ENCODE measurements around the gene CDH4. TPM values are rescaled to one million over a fixed set of nuclear protein-coding genes. Genes with fewer than 3 reads are reported as not detected.

CDH4 gene
- total and polyA plus RNA-seq, 9 of the 15 experiments (the other 6 are each of a cell fraction or from before 2014, with no cell fraction given), result 0.04 TPM; not detected in 8

GRCh38 chr20:61791995-61792394, 539.9 kb downstream of the CDH4 start:
- ChIA-PET POLR2A (no interaction called here), CTCF (ENCODE audit: low intra/inter-chr PET ratio) (no interaction called here)
- Histone ChIP-seq H3K4me3 (no peak overlapping the region), H3K9me3 (replicated peaks; ENCODE audit: control insufficient read depth, insufficient read depth, low read depth, low read length) (no peaks in the 10 kb centered on the region), H3K4me2 (ENCODE audit: insufficient read depth, low read length) (no peak overlapping the region), H3K27ac (ENCODE audit: extremely low read depth, low read depth, low read length) (no peak overlapping the region), H3K9me1 (ENCODE audit: control insufficient read depth, insufficient read depth, low read length) (no peaks in the 10 kb centered on the region), H3K27me3 (ENCODE audit: control insufficient read depth in 2 of 2, insufficient read depth in 2 of 2, low read length in 2 of 2) (no peaks in the 10 kb centered on the region), H3K9ac (ENCODE audit: insufficient read depth in 1 of 2, low read depth in 2 of 2, low read length in 2 of 2) (no peak overlapping the region; a peak in 1 of 4 replicates), H3K4me1 (replicated peaks in 1 of 2; ENCODE audit: control insufficient read depth in 2 of 2, insufficient read depth in 2 of 2, low read length in 2 of 2) (no peaks in the 10 kb centered on the region), H4K20me1 (replicated peaks; ENCODE audit: control insufficient read depth, insufficient read depth, low read length) (0 out of 2 replicates have a peak, but pooled peaks cover 3% of the 10 kb centered on the region), H3K79me2 (ENCODE audit: control insufficient read depth, insufficient read depth, low read length) (no peaks in the 10 kb centered on the region), H2AFZ (ENCODE audit: low read depth, low read length) (no peak overlapping the region), H3K36me3 (ENCODE audit: control insufficient read depth, insufficient read depth, low read length) (no peaks in the 10 kb centered on the region)
- intact Hi-C loops (cut with micrococcal nuclease) (no loop called here), in situ Hi-C loops (cut with MboI) (no loop called here)
- TF ChIP-seq ZNF77 (CRISPR knock-in tag; IDR thresholded peaks at IDR 0.05), result no peak
- TF ChIP-seq ATF2 (CRISPR knock-in tag; IDR thresholded peaks at IDR 0.05), result no peak
- TF ChIP-seq FOS (IDR thresholded peaks at IDR 0.05; ENCODE audit: extremely low read depth, insufficient read length), result no peak
- TF ChIP-seq ZNF232 (CRISPR knock-in tag; IDR thresholded peaks at IDR 0.05), result no peak
- TF ChIP-seq SNAPC5 (CRISPR knock-in tag; IDR thresholded peaks at IDR 0.05), result no peak
- no peak for TF ChIP-seq BRCA1 (IDR thresholded peaks at IDR 0.05)
- no peak for TF ChIP-seq BRCA1 (CRISPR knock-in tag; IDR thresholded peaks at IDR 0.05)
- TF ChIP-seq ZNF239 (CRISPR knock-in tag; IDR thresholded peaks at IDR 0.05), result no peak
- no peak for TF ChIP-seq YY1 (IDR thresholded peaks at IDR 0.05; ENCODE audit: borderline replicate concordance in 1 of 3, control insufficient read depth in 1 of 3, extremely low read depth in 1 of 3, insufficient read depth in 3 of 3, insufficient read length in 1 of 3, insufficient replicate concordance in 2 of 3, low read depth in 1 of 3, low read length in 2 of 3)
- TF ChIP-seq ESRRA (IDR thresholded peaks at IDR 0.05; ENCODE audit: borderline replicate concordance, low read depth), result no peak
- TF ChIP-seq SRF (CRISPR knock-in tag; IDR thresholded peaks at IDR 0.05), result no peak
- TF ChIP-seq KLF16 (IDR thresholded peaks at IDR 0.05), result no peak
- no peak for TF ChIP-seq MAFK (IDR thresholded peaks at IDR 0.05; ENCODE audit: low read length)
- TF ChIP-seq SFPQ (IDR thresholded peaks at IDR 0.05; ENCODE audit: low read depth, low read length), result no peak
- no peak for TF ChIP-seq EP400 (IDR thresholded peaks at IDR 0.05)
- TF ChIP-seq ZBTB8A (IDR thresholded peaks at IDR 0.05; ENCODE audit: partially characterized antibody), result no peak
- TF ChIP-seq MYNN (IDR thresholded peaks at IDR 0.05), result no peak
- no peak for TF ChIP-seq MYNN (CRISPR knock-in tag; IDR thresholded peaks at IDR 0.05)
- no peak for TF ChIP-seq ZNF707 (CRISPR knock-in tag; conservative IDR thresholded peaks at IDR 0.05)
- TF ChIP-seq NFXL1 (CRISPR knock-in tag; IDR thresholded peaks at IDR 0.05), result no peak
- no peak for TF ChIP-seq POLR3G (IDR thresholded peaks at IDR 0.05; ENCODE audit: extremely low read depth, insufficient read length, insufficient replicate concordance)
- BruUV-seq (replicated peaks), result no TSS peak
- ATAC-seq (no peak), DNase-seq (ENCODE audit: extremely low read depth in 1 of 4, low spot score in 3 of 4) (no peak), FAIRE-seq (no peak)
- WGBS (ENCODE audit: insufficient coverage, low coverage, missing lambda C conversion rate), result 0% methylated on average over 6 of the region's 6 CpGs
